Uterus (tissue), 2 donors: ENCODE data around the gene FKBP11.

ENCODE experiments used
- POLR2A ChIP-seq, 2 donors: fragments of 450-650 bp; IDR thresholded peaks; one replicate each; pipeline ENCODE4 v1.6.1; 2016; ENCODE audit warnings: antibody characterized with exemption in 2 of 2, mild to moderate bottlenecking in 1 of 2, moderate library complexity in 1 of 2
- TF ChIP-seq, protein P1 (sequence below), 4 experiments: fragments of 200-600 bp in 2 of 4; fragments of 450-650 bp in 2 of 4; sonication (generic) in 2 of 4; IDR thresholded peaks; one replicate each; pipeline ENCODE4 v1.5.1; 2016 to 2019; ENCODE audit warnings: antibody characterized with exemption in 4 of 4, mild to moderate bottlenecking in 2 of 4, moderate library complexity in 1 of 4

- TF ChIP-seq, protein P1, sequence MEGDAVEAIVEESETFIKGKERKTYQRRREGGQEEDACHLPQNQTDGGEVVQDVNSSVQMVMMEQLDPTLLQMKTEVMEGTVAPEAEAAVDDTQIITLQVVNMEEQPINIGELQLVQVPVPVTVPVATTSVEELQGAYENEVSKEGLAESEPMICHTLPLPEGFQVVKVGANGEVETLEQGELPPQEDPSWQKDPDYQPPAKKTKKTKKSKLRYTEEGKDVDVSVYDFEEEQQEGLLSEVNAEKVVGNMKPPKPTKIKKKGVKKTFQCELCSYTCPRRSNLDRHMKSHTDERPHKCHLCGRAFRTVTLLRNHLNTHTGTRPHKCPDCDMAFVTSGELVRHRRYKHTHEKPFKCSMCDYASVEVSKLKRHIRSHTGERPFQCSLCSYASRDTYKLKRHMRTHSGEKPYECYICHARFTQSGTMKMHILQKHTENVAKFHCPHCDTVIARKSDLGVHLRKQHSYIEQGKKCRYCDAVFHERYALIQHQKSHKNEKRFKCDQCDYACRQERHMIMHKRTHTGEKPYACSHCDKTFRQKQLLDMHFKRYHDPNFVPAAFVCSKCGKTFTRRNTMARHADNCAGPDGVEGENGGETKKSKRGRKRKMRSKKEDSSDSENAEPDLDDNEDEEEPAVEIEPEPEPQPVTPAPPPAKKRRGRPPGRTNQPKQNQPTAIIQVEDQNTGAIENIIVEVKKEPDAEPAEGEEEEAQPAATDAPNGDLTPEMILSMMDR (IDR thresholded peaks at IDR 0.05), result no peak
- TF ChIP-seq POLR2A (IDR thresholded peaks at IDR 0.05), result no peak
Observed at GRCh38 chr12:48967991-48968390, 42.7 kb upstream of the FKBP11 start.
